Testis (tissue), 2 donors: ENCODE measurements around the gene L3MBTL4.

ENCODE experiments used
- CTCF ChIP-seq, 3 experiments: fragments of 450-650 bp in 2 of 3; fragments of 200-600 bp in 1 of 3; sonication (generic) in 1 of 3; IDR thresholded peaks; one replicate each; pipeline ENCODE4 v1.5.1; 2016 to 2019; ENCODE audit warnings: antibody characterized with exemption in 3 of 3, mild to moderate bottlenecking in 2 of 3, moderate library complexity in 1 of 3
- POLR2A ChIP-seq: fragments of 450-650 bp; IDR thresholded peaks from one replicate; pipeline ENCODE4 v1.6.1; 2017; ENCODE audit warnings: antibody characterized with exemption, mild to moderate bottlenecking, moderate library complexity

GRCh38 chr18:6015364-6015763 is 399.3 kb downstream of the L3MBTL4 start:
- TF ChIP-seq CTCF (IDR thresholded peaks at IDR 0.05) (no peak), POLR2A (no peak)
